Aorta (tissue), 5 donors: Measurements from ENCODE around the gene PEX13. TPM values are rescaled to one million over a fixed set of nuclear protein-coding genes. Genes with fewer than 3 reads are reported as not detected.
A peak's percentile ranks its signal among the peaks of the same experiment; 100 is the strongest.
"Not testable (repeated sequence)": the region's sequence is repeated elsewhere in the genome, so short reads cannot be mapped to it uniquely, and the experiment has no call there.

Source experiments
- ATAC-seq: fragments of 200-7000 bp; cut with Tn5 transposase; one replicate; pipeline ENCODE4 v1.9.1; 2022; ENCODE audit warnings: moderate library complexity; ENCODE audit not compliant: low FRiP score
- DNase-seq, 2 donors: peaks; one replicate each; pipeline ENCODE4 v3.0.0-alpha.2; 2020
- H3K27ac ChIP-seq, 2 donors: one replicate each; pipeline ENCODE4 v1.5.1; 2013; ENCODE audit warnings: low read length in 2 of 2, mild to moderate bottlenecking in 2 of 2, moderate library complexity in 2 of 2, control low read depth in 1 of 2, inconsistent platforms in 1 of 2, low read depth in 1 of 2
- H3K27me3 ChIP-seq, 2 donors: one replicate each; pipeline ENCODE4 v1.6.1; 2013; ENCODE audit warnings: control low read depth in 1 of 2, low read length in 1 of 2, mild to moderate bottlenecking in 1 of 2, moderate library complexity in 1 of 2; ENCODE audit not compliant: insufficient read depth in 2 of 2, control insufficient read depth in 1 of 2
- H3K36me3 ChIP-seq, 2 donors: one replicate each; pipeline ENCODE4 v1.6.1; 2013; ENCODE audit warnings: control low read depth in 1 of 2, low read length in 1 of 2, mild to moderate bottlenecking in 1 of 2; ENCODE audit not compliant: insufficient read depth in 2 of 2, control insufficient read depth in 1 of 2
- H3K4me1 ChIP-seq, 2 donors: one replicate each; pipeline ENCODE4 v1.6.1; 2013; ENCODE audit warnings: low read length in 2 of 2, control low read depth in 1 of 2, mild to moderate bottlenecking in 1 of 2, moderate library complexity in 1 of 2; ENCODE audit not compliant: insufficient read depth in 2 of 2, control insufficient read depth in 1 of 2
- H3K4me3 ChIP-seq, 2 donors: one replicate each; pipeline ENCODE4 v1.5.1; 2013; ENCODE audit warnings: low read length in 2 of 2, control low read depth in 1 of 2, mild to moderate bottlenecking in 1 of 2
- H3K9me3 ChIP-seq: one replicate; pipeline ENCODE4 v1.6.1; 2013; ENCODE audit warnings: mild to moderate bottlenecking, low read length; ENCODE audit not compliant: control insufficient read depth
- WGBS, 2 donors: extraction: QIAGEN DNeasy Blood & Tissue Kit; methylation state at CpG; one replicate each; pipeline ENCODE4 v1.1.7; 2013; 5-methylcytosine and 5-hydroxymethylcytosine counted together
- intact Hi-C, 2 donors: fragments of 100-400 bp; cut with DNase I; formaldehyde crosslinking; loops; one replicate each; pipeline versions ENCODE4 v1.14.2 to v1.15.0; 2022
- polyA plus RNA-seq, 2 donors: library from polyadenylated mRNA; stranded (reverse); fragments of 200-250 nt; gene quantifications; one replicate each; pipeline ENCODE4 v1.2.3, GENCODE V29; 2013
- total RNA-seq, 2 donors: library from RNA; stranded (reverse); fragmentation: NEBNext Ultra II Directional; extraction: Animal tissue kit (Norgen Biotek cat#: 25700); gene quantifications; one replicate each; pipeline ENCODE4 v1.2.1, GENCODE V29; 2021
- donor health status: healthy with polysubstance abuse.
- donor health status: Bipolar disorder and iron deficiency.
- donor health status: DM: no; HTN: no; CAD: no.
- donor health status: DM: no; HTN: no; CAD: no.
- donor health status: DM: yes; HTN: yes; CAD: no.

The PEX13 gene
- total and polyA plus RNA-seq, 4 donors, result 6.5 to 20.7 (median 13.2) TPM

- no peaks in the 10 kb centered on the region for H3K36me3 ChIP-seq
- H3K4me1 ChIP-seq, result no peaks in the 10 kb centered on the region
- H3K27ac ChIP-seq, result no peak overlapping the region
- DNase-seq, result no peak
- H3K27me3 ChIP-seq, result no peaks in the 10 kb centered on the region
- intact Hi-C loops, result no loop called here
- no peak overlapping the region for H3K4me3 ChIP-seq
- no peak for ATAC-seq
- no peaks in the 10 kb centered on the region for H3K9me3 ChIP-seq
These were observed 23.4 kb upstream of the PEX13 start for GRCh38 chr2:60994131-60994530.

- peak; percentile 63 for ATAC-seq
- no peaks in the 10 kb centered on the region for H3K9me3 ChIP-seq
- intact Hi-C loops, result loop anchor here (2.0 kb wide), 2 partner anchors 290 to 292 kb away; no protein-coding TSS in a partner anchor
- DNase-seq, result no peak
- no peaks in the 10 kb centered on the region for H3K27me3 ChIP-seq
- no peak overlapping the region for H3K27ac ChIP-seq
- 79 to 80% methylated on average over 4 of the region's 4 CpGs for WGBS, 2 donors
- H3K4me3 ChIP-seq, result no peak overlapping the region
- H3K36me3 ChIP-seq, result no peaks in the 10 kb centered on the region
- no peaks in the 10 kb centered on the region for H3K4me1 ChIP-seq
These were observed 18.6 kb upstream of the PEX13 start for GRCh38 chr2:60998628-60999545.

GRCh38 chr2:61005736-61006135 is 11.8 kb upstream of the PEX13 start:
- Histone ChIP-seq H3K27me3 (no peaks in the 10 kb centered on the region), H3K9me3 (no peaks in the 10 kb centered on the region), H3K36me3 (no peaks in the 10 kb centered on the region), H3K4me3 (no peak overlapping the region), H3K4me1 (no peaks in the 10 kb centered on the region), H3K27ac (no peak overlapping the region)
- DNase-seq, result no peak
- intact Hi-C loops, result loop anchor here in 1 of 2 donors (10.0 kb wide), 1 partner anchor 231 kb away; no protein-coding TSS in a partner anchor
- WGBS, 2 donors, result 88 to 89% methylated on average over 3 of the region's 3 CpGs
- ATAC-seq, result no peak

- Histone ChIP-seq H3K27me3 (no peaks in the 10 kb centered on the region), H3K4me1 (no peaks in the 10 kb centered on the region), H3K9me3 (no peaks in the 10 kb centered on the region), H3K27ac (no peak overlapping the region), H3K36me3 (no peaks in the 10 kb centered on the region), H3K4me3 (no peak overlapping the region)
- no peak for DNase-seq
- no peak for ATAC-seq
- intact Hi-C loops, result loop anchor here in 1 of 2 donors (10.0 kb wide), 1 partner anchor 232 kb away; no protein-coding TSS in a partner anchor
These were observed 10.9 kb upstream of the PEX13 start for GRCh38 chr2:61006486-61007105.

GRCh38 chr2:61009355-61009754 is 8.2 kb upstream of the PEX13 start:
- intact Hi-C loops, result loop anchor here in 1 of 2 donors (10.0 kb wide), 1 partner anchor 235 kb away; no protein-coding TSS in a partner anchor
- ATAC-seq (no peak), DNase-seq (no peak)
- Histone ChIP-seq H3K4me3 (no peak overlapping the region), H3K36me3 (no peaks in the 10 kb centered on the region), H3K9me3 (no peaks in the 10 kb centered on the region), H3K4me1 (no peaks in the 10 kb centered on the region), H3K27me3 (no peaks in the 10 kb centered on the region), H3K27ac (no peak overlapping the region)

GRCh38 chr2:61011678-61012077 is 5.8 kb upstream of the PEX13 start:
- ATAC-seq (no peak), DNase-seq (no peak)
- Histone ChIP-seq H3K36me3 (no peaks in the 10 kb centered on the region), H3K27ac (no peak overlapping the region), H3K4me3 (no peak overlapping the region), H3K4me1 (no peaks in the 10 kb centered on the region), H3K27me3 (no peaks in the 10 kb centered on the region), H3K9me3 (no peaks in the 10 kb centered on the region)
- intact Hi-C loops, result no loop called here
- WGBS, 2 donors, result 90% methylated on average over 1 of the region's 1 CpG

GRCh38 chr2:61012303-61012702 is 5.2 kb upstream of the PEX13 start:
- intact Hi-C loops, ATAC-seq, H3K27me3 ChIP-seq, DNase-seq, H3K4me1 ChIP-seq, H3K9me3 ChIP-seq, H3K36me3 ChIP-seq, H3K4me3 ChIP-seq, H3K27ac ChIP-seq: not testable (repeated sequence)
- 45 to 60% methylated on average over 2 of the region's 2 CpGs for WGBS, 2 donors

GRCh38 chr2:61013382-61013781 is 4.1 kb upstream of the PEX13 start:
- ATAC-seq (no peak), DNase-seq (no peak)
- WGBS, 2 donors, result 57 to 60% methylated on average over 3 of the region's 3 CpGs
- Histone ChIP-seq H3K4me1 (no peaks in the 10 kb centered on the region), H3K27ac (no peak overlapping the region), H3K9me3 (no peaks in the 10 kb centered on the region), H3K4me3 (no peak overlapping the region), H3K27me3 (no peaks in the 10 kb centered on the region), H3K36me3 (no peaks in the 10 kb centered on the region)
- intact Hi-C loops, result no loop called here
